Measurements from ENCODE around the gene LDAH.
A peak's percentile ranks its signal among the peaks of the same experiment; 100 is the strongest.
"Not testable (repeated sequence)": the region's sequence is repeated elsewhere in the genome, so short reads cannot be mapped to it uniquely, and the experiment has no call there.

LDAH gene

DNA sequence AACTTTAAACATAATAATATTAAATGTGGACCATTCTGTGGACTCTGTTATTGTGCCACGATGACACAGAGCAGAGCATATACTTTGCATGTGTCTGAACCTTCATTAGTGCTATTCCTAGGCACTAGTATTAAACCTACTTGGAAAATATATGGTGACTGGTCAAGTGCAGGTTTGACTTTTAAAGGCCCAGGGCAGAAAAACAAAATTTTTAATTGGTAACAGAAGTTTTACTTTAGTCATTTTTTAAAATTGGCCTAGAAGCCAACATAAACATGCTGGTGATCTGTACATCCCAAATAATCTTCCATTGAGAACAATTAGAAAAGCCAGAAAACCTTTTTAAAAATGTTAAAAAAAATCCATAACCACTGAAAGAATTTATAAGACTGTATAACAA, 16.6 kb downstream of the LDAH start:
- CTCF ChIA-PET, result no interaction called here
- DNase-seq (ENCODE audit: extremely low spot score), result no peak
- no peak for TF ChIP-seq CTBP1 (IDR thresholded peaks at IDR 0.05; ENCODE audit: borderline replicate concordance)
- no peak for TF ChIP-seq LEF1 (IDR thresholded peaks at IDR 0.05; ENCODE audit: borderline replicate concordance)
- no peak for TF ChIP-seq TARDBP (IDR thresholded peaks at IDR 0.05)
- TF ChIP-seq SUZ12 (IDR thresholded peaks at IDR 0.05), result no peak
- POLR2A ChIA-PET, result interaction anchor here (1.9 kb wide), 1 partner anchor 16 kb away, joined by 4 read pairs; the partner anchor contains the start of gene LDAH

DNA sequence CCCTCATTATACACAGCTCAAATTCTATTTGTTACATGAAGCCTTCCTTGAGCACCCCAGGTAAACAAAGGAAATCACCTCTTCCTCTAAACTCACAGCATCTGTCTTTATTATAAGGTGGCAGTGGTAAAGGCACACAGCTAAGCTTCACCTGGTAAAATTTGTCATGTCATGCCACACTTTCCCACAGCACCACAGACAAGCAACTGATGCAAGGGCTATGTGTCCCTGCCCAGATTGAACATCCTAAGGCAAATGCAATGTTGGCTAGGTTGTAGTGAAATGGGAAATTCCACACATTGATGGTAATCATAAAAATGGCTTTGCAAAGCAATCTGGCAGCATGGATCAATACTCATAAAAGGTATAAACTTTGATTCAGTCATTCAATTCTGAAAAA, 18.9 kb downstream of the LDAH start:
- no peak for TF ChIP-seq SP1 (IDR thresholded peaks at IDR 0.05)
- TF ChIP-seq FOXK2 (IDR thresholded peaks at IDR 0.05), result no peak
- TF ChIP-seq L3MBTL2 (conservative IDR thresholded peaks at IDR 0.05), result no peak
- TF ChIP-seq ARNT (IDR thresholded peaks at IDR 0.05), result no peak
- TF ChIP-seq ELF4 (IDR thresholded peaks at IDR 0.05), result no peak
- no peak for TF ChIP-seq ZNF384 (IDR thresholded peaks at IDR 0.05)
- TF ChIP-seq FOXM1 (IDR thresholded peaks at IDR 0.05; ENCODE audit: borderline replicate concordance), result no peak
- TF ChIP-seq NFRKB (IDR thresholded peaks at IDR 0.05), result no peak
- TF ChIP-seq HDGF (IDR thresholded peaks at IDR 0.05; ENCODE audit: borderline replicate concordance), result no peak
- TF ChIP-seq LEF1 (IDR thresholded peaks at IDR 0.05; ENCODE audit: borderline replicate concordance), result no peak
- ChIA-PET CTCF (no interaction called here), POLR2A (interaction anchor here (0.7 kb wide), 1 partner anchor 18 kb away, joined by 3 read pairs; no protein-coding TSS in a partner anchor)
- no peak for DNase-seq (ENCODE audit: extremely low spot score)

DNA sequence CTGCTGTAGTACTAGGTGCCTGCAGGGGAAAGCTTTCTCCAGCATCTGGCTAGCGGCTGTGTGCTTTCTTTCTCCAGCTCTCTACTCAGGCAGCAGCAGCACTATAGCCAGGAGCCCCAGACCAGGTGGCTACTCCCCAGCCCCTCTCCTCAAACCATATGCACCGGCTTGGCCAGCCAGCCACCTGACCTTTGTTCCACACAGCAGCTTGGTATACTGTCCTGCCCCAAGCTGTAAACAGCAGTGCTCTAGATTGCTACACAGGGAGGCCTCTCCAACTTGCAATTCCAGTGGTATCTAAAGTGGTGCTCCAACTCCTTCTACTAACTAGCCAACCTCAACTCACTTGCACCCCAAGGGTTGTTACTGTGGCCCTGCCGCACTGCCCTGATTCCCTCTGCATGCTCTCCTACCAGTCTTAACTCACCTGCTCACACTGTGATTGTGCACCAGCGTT, 19.6 kb downstream of the LDAH start:
- POLR2A ChIA-PET, result interaction anchor here (0.7 kb wide), 1 partner anchor 19 kb away, joined by 3 read pairs; no protein-coding TSS in a partner anchor
- TF ChIP-seq ZNF384 (IDR thresholded peaks at IDR 0.05) (no peak), ARNT (IDR thresholded peaks at IDR 0.05) (no peak), SP1 (IDR thresholded peaks at IDR 0.05) (no peak), FOXM1 (IDR thresholded peaks at IDR 0.05; ENCODE audit: borderline replicate concordance) (no peak), FOXK2 (IDR thresholded peaks at IDR 0.05) (no peak), TARDBP (IDR thresholded peaks at IDR 0.05) (no peak), FOXA1 (IDR thresholded peaks at IDR 0.05) (no peak), CTBP1 (IDR thresholded peaks at IDR 0.05; ENCODE audit: borderline replicate concordance) (no peak), ELF4 (IDR thresholded peaks at IDR 0.05) (no peak), BHLHE40 (IDR thresholded peaks at IDR 0.05; ENCODE audit: borderline replicate concordance) (no peak), LEF1 (IDR thresholded peaks at IDR 0.05; ENCODE audit: borderline replicate concordance) (no peak), SUZ12 (IDR thresholded peaks at IDR 0.05) (no peak)
- TF ChIP-seq, protein P1, sequence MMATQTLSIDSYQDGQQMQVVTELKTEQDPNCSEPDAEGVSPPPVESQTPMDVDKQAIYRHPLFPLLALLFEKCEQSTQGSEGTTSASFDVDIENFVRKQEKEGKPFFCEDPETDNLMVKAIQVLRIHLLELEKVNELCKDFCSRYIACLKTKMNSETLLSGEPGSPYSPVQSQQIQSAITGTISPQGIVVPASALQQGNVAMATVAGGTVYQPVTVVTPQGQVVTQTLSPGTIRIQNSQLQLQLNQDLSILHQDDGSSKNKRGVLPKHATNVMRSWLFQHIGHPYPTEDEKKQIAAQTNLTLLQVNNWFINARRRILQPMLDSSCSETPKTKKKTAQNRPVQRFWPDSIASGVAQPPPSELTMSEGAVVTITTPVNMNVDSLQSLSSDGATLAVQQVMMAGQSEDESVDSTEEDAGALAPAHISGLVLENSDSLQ (IDR thresholded peaks at IDR 0.05), result no peak
- no peak for DNase-seq (ENCODE audit: extremely low spot score)
- CTCF ChIA-PET, result no interaction called here

DNA sequence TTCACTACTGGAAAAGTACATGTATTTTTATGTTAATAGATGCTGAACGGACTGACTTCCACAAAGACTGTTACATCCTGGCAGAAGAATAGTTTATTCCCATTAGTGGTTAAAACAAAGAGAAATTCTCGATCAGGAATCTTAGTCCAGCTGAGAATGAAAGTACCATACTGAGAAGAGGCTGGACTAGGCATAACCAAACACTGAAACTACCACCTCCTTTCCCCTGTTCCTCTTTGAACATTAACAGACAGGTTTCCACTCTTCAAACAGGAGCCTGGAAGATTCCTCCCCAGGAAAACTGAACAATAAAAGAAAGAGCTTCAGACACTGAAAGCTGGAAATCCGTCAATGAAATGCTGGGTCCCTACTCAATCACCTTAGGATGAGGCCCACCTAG, 25.8 kb downstream of the LDAH start:
- CTCF ChIA-PET, result no interaction called here
- no peak for DNase-seq (ENCODE audit: extremely low spot score)
- TF ChIP-seq ELF4 (IDR thresholded peaks at IDR 0.05) (no peak), ZNF384 (IDR thresholded peaks at IDR 0.05) (no peak), HDGF (IDR thresholded peaks at IDR 0.05; ENCODE audit: borderline replicate concordance) (no peak), FOXK2 (IDR thresholded peaks at IDR 0.05) (no peak), LEF1 (IDR thresholded peaks at IDR 0.05; ENCODE audit: borderline replicate concordance) (no peak), TARDBP (IDR thresholded peaks at IDR 0.05) (no peak), SP1 (IDR thresholded peaks at IDR 0.05) (no peak), L3MBTL2 (conservative IDR thresholded peaks at IDR 0.05) (no peak), FOXM1 (IDR thresholded peaks at IDR 0.05; ENCODE audit: borderline replicate concordance) (no peak), SUZ12 (IDR thresholded peaks at IDR 0.05) (no peak), NFRKB (IDR thresholded peaks at IDR 0.05) (no peak), BHLHE40 (IDR thresholded peaks at IDR 0.05; ENCODE audit: borderline replicate concordance) (no peak)
- POLR2A ChIA-PET, result no interaction called here

DNA sequence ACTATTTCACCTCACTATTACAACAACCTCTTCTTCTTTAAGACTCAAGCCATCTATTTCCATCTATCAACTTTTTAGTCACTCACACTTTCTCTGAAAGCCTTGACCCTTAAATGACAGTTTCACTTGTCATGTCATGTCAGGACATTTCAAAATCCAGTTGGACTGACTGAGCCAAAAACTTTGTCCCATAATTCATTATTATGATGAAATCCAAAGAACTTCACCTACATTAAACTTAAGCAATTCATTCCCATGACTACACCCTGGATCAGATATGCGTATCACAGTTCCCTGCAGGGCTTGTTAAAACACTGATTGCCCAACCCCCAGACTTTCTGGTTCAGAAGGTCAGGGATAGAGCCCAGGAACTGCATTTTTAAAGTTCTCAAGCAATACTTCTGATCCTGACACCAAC, 26.5 kb downstream of the LDAH start:
- CTCF ChIA-PET, result no interaction called here
- POLR2A ChIA-PET, result no interaction called here

DNA sequence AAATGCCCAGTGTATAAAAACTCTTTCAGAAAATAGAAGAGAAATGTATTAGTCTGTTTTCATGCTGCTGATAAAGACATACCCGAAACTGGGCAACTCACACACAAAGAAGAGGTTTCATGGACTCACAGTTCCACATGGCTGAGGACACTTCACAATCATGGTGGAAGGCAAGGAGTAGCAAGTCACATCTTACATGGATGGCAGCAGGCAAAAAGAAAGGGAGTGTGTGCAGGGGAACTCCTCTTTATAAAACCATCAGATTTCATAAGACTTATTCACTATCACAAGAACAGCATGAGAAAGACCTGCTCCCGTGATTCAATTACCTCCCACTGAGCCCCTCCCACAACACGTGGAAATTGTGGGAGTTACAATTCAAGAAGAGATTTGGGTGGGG, 29.0 kb downstream of the LDAH start:
- POLR2A ChIA-PET; CTCF ChIA-PET; DNase-seq (ENCODE audit: extremely low spot score): not testable (repeated sequence)

More for the DNA sequence above, 26.5 kb downstream of the LDAH start:
- no peak for DNase-seq (ENCODE audit: extremely low spot score)
- TF ChIP-seq NFRKB (IDR thresholded peaks at IDR 0.05) (no peak), HDGF (IDR thresholded peaks at IDR 0.05; ENCODE audit: borderline replicate concordance) (no peak), BHLHE40 (IDR thresholded peaks at IDR 0.05; ENCODE audit: borderline replicate concordance) (no peak), SP1 (IDR thresholded peaks at IDR 0.05) (no peak), SUZ12 (IDR thresholded peaks at IDR 0.05) (no peak), FOXA1 (IDR thresholded peaks at IDR 0.05) (no peak), TARDBP (IDR thresholded peaks at IDR 0.05) (no peak), ARNT (IDR thresholded peaks at IDR 0.05) (no peak), ZNF384 (IDR thresholded peaks at IDR 0.05) (no peak), LEF1 (IDR thresholded peaks at IDR 0.05; ENCODE audit: borderline replicate concordance) (no peak), CTBP1 (IDR thresholded peaks at IDR 0.05; ENCODE audit: borderline replicate concordance) (no peak), L3MBTL2 (conservative IDR thresholded peaks at IDR 0.05) (no peak), ELF4 (IDR thresholded peaks at IDR 0.05) (no peak), FOXK2 (IDR thresholded peaks at IDR 0.05) (no peak), FOXM1 (IDR thresholded peaks at IDR 0.05; ENCODE audit: borderline replicate concordance) (no peak)
- TF ChIP-seq, protein P1 (IDR thresholded peaks at IDR 0.05), result no peak

DNA sequence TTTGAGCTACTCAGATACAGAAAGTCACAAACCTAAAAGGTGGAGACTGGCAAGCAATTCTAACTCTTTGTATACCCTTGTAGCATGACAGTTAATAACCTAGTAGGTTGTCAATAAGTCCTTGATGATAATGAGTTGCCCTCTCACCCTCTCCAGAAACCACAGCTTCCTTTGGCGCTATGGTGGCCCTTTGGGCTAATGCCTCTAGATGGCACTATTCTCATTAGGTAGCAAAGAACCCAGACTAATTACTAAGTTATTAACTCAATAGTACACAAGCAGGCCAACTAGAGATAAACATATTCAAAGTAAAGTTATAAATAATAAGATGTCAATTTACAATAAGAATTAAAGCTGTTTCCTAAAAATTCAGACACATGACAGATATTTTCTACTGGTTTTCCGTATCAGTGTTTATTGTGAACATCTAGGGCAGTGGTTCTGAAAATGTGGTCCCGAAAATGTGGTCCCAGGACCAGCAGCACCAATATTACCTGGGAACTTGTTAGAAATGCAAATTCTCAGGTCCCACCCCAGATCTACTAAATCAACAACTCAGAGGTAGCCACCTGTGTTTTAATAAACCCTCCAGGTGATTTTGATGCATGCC, 41.1 kb downstream of the LDAH start:
- peak; percentile 15 for DNase-seq (ENCODE audit: extremely low spot score)
- POLR2A ChIA-PET, result no interaction called here
- TF ChIP-seq ELF4 (IDR thresholded peaks at IDR 0.05), result no peak
- no peak for TF ChIP-seq FOXM1 (IDR thresholded peaks at IDR 0.05; ENCODE audit: borderline replicate concordance)
- no peak for TF ChIP-seq ZNF384 (IDR thresholded peaks at IDR 0.05)
- no peak for TF ChIP-seq CTBP1 (IDR thresholded peaks at IDR 0.05; ENCODE audit: borderline replicate concordance)
- no peak for TF ChIP-seq L3MBTL2 (conservative IDR thresholded peaks at IDR 0.05)
- TF ChIP-seq HDGF (IDR thresholded peaks at IDR 0.05; ENCODE audit: borderline replicate concordance), result no peak
- TF ChIP-seq SP1 (IDR thresholded peaks at IDR 0.05), result no peak
- TF ChIP-seq ARNT (IDR thresholded peaks at IDR 0.05), result no peak
- TF ChIP-seq SUZ12 (IDR thresholded peaks at IDR 0.05), result no peak
- CTCF ChIA-PET, result interaction anchor here (0.6 to 1.0 kb wide), 5 partner anchors 8 to 182 kb away, joined by 3 to 15 read pairs (median 4); no protein-coding TSS in a partner anchor

Data from HEK293T (cell line).